Renal cortex interstitium (tissue), 11 donors: ENCODE results near the gene PCDHGA1. TPM values are rescaled to one million over a fixed set of nuclear protein-coding genes. Genes with fewer than 3 reads are reported as not detected.

ENCODE experiments used
- DNase-seq, 11 donors: peaks; one replicate each; pipeline ENCODE4 v3.0.0-alpha.2; 2013; ENCODE audit warnings: low read depth in 9 of 11, low spot score in 4 of 11; ENCODE audit errors: extremely low read depth in 1 of 11
- polyA plus RNA-seq, 3 donors: library from polyadenylated mRNA; unstranded; fragments of 120-200 nt; gene quantifications; one replicate each; pipeline ENCODE4 v1.2.1, GENCODE V29; 2013; ENCODE audit not compliant: insufficient read length in 3 of 3

PCDHGA1 gene
- polyA plus RNA-seq, 3 donors: 0.92 to 1.2 (median 1.0) TPM

DNA sequence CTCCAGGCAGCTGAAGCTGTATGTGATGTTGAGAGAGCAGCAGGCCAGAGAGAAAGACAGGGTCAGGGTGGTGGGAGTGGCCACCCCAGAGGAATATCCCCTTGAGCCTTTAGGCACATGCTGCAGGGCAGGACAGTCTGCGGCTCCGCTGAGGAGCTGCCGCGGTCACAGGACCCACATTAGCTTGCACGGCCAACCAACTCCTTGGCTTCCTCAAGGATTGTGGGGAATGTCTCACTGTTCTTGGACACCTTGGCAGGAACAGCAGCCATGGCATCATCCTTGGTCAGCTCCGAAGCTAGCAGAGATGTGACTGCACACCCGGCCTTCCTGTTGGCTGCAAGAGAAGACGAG lies 186.3 kb downstream of the PCDHGA1 start:
- DNase-seq: no peak

DNA sequence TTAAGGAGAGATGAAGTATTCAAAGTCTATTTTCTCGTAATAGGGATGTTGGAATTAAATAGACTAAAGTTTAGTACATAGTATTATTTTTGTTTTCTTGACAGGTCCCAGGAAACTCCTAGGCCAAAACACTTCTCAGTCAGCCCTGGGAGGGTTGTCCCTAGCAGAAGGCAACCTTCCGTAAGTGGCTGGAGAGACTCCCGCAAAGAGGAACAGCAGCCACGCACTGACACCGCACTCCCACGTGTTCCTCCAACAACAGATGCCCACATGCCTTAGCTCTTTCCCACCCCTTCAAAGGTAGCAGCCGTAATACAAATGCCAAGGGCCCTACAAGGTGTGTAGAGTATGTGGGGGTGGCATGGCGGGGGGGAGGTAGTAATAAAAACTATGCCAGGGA lies 187.0 kb downstream of the PCDHGA1 start:
- DNase-seq: no peak

DNA sequence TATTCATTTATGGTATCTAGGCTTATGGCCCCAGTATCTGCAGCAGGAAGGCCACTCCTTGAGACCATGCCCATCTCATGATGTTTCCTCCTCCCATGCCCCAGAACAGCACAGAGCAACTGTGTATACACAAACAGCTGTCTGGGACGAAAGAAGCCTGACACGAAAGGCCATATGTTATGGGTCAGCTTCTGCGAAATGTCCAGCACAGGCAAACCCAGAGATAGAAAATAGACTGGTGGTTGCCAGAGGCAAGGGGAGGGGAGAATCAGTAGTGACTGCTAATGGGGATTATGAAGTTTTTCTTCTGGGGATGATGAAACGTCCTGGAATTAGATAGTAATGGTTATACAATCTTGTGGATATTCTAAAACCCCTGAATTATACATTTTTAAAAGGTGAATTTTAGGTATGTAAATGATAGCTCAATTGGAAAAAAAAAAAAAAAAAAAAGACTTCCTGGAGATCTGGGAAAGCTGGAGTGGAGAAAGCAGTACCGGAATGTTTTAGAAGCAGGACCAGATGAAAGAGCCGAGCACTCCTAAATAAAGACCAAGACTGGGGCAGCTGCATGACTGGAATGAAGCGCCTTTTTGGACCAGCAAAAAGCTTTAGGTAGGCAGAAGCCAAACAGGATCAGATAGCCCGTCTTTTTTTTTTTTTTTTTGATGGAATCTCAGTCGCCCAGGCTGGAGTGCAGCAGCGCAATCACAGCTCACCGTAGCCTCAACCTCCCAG lies 187.7 kb downstream of the PCDHGA1 start:
- no peak for DNase-seq

DNA sequence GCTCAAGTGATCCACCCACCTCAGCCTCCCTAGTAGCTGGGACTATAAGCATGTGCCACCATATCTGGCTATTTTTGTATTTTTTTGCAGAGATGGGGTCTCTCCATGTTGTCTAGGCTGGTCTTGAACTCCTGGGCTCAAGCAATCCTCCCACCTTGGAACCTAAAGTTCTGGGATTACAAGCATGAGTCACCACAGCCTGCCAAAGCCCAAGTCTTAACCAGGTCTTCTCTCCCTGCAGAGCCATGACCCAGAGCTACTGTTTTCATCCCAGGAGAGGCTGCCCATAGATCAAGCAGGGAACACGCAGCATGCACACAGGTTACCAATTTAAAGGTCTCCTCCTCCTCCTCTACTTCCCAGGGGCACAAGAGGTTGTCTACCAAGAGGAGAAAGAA lies 188.3 kb downstream of the PCDHGA1 start:
- DNase-seq: no peak

DNA sequence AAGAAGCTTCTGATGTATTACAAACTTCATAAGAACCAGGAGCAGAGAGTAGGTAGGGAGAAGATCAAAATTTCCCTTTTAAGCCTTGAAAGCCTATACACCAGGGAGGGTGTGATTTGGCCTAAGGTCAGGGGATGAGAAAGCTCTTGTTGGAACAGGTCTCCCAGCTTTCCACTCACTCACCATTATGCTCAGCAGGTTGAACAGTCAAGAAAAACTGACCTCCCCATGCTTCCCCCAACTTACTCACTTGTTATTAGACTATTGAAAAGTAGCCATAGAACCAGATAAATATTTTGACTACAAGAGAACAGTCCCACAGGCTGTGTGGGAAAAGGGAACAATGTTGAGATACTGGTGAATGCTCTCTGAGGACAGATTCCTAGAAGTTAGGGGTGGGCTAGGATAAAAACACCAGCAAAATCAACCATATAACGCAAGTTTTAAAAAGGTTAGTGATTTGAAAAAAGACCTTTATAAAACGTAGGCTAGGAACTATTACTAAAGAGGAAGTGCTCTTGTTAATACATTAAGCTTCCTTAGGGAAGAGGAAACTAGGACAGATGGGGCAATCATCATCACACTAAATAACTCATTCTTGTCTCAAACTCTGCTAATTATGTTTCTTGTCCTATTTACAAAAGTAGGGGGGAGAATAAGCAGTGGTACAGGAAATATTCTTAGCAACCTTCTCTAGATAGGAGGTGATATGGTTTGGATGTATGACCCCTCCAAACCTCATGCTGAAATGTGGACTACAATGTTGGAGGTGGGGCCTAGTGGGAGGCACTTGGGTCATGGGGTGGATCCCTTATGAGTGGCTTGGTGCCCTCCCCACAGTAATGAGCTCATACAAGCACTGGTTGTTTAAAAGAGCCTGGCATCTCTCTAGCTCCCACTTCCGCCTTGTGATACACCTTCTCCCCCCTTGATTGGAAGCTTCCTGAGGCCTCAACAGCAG lies 189.6 kb downstream of the PCDHGA1 start:
- DNase-seq: no peak

DNA sequence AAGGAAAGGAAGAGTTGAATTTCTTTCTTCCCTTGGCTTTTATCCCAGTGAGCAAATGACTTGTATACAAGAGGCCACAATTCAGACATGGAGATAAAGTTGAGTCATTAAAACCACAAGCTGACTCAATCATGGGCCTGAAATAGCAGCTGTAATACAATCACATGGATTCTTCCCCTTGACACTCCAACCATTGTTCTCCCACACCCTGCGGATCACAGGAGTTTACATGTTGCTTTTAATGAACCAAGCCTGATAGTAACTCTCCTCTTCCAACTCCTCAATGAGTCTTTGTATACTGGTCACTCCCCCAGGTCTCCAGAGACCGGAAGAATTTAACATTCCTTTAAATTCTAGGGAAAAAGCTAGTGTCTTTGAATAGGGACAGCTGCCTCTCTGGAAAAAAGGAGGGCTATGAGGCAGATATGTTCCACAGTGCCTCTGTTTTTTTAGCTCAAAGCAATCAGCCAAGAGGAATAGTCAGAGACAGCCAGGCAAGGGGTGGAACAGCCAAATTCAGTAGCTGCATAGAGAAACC lies 191.0 kb downstream of the PCDHGA1 start:
- DNase-seq: peak in 6 of 11 donors; percentile 45 to 81 (median 65)

DNA sequence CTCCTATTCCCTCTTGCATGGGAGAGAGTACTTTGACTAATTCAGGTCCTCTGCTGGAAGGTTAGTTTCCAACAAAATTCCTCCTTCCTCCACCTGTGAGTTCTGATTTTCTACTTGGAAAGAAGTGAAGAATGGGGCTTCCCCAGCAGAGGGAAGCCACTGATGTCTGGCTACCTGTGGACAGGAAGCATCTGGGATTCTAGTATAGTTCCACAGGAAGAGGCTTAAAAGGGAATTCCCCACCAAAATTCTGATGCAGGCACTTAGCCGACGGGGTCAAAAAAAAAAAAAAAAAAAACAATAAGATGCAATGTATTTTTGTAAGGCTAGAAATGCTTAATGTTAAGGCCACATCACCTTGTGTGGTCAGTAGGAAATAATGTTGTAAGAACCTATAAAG lies 192.0 kb downstream of the PCDHGA1 start:
- no peak for DNase-seq

DNA sequence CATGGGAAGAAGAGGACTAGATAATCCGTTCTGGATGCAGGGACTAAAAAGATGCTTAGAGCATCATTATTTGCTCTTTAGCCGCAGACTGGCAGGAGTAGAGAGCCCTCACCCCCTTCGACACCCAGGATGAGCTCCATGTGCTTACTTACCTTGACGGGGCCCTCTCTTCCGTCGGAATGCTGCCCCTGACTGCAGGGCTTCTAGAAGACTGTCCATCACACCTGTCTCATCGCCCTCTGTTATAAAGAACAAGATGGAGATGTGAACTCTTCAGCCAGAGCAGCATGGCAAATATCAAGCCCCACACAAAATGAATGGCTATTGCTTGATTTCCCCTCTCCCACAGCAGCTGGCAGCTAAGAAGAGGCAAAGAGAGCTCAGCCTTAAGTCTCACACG lies 193.7 kb downstream of the PCDHGA1 start:
- DNase-seq: no peak

DNA sequence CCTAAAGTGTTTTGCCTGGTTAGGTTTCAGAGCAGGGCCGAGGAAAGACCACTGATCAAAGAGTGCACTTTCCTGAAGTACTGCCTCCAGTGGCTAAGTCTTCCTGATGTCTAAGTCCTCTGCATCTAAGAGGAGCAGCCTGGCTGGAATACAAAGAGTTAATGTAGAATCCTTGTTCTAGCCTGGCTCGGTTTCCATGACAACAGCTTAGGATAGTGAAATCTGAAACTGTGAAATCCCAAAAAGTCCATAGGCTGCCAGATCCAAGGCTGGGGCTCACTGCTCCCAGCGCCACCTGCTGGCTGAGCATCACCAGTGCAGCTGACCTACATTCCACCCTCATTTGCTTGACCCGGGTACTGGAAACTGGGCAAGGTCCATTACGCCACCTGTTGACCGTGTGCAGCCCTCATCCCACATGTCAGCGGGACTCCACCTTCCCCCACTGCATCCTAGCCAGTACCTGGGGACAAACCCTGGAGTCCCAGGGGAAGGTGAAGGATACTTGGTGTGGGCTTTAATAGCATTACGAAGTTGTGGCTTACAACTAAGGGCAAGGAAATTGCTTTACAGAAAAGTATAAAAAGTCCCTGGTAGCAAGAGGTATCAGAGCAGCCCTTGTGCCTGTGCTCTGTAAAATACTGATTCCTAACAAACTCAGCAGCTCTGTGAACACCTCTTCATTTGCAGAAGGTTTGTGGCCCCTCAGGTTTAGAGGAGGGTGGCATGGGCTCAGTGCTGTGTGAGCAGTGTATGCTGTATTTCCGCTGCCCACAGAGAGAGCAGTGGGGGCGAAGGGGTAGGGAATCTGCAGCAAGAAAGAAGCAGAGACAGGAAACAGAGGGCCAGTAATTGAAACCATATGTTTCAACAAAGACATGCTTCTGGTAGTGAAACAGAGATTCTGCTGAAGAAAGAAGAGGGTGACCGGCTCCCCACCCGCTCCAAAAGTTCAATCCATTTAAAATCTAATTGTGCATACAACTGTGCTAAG lies 194.6 kb downstream of the PCDHGA1 start:
- peak; percentile 92 to 98 (median 95) for DNase-seq

DNA sequence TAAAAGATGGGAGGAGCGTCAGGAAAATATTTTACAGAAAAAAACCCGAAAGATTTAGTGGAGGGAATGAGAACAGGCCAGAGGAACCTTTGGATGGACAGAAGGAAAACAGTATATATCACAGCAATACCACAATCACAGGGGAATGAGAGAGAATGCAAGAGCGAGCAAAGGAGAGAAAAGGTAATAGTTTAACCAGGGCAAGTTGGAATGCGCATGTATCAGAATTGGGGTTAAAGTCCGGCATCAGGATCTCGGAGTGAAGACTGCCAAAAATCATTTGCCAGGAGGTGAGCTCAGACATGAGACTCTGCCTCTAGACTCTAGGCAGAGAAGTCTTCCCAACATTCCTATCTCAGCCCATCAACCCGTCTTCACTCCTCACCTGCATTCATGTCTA lies 195.3 kb downstream of the PCDHGA1 start:
- DNase-seq: no peak

DNA sequence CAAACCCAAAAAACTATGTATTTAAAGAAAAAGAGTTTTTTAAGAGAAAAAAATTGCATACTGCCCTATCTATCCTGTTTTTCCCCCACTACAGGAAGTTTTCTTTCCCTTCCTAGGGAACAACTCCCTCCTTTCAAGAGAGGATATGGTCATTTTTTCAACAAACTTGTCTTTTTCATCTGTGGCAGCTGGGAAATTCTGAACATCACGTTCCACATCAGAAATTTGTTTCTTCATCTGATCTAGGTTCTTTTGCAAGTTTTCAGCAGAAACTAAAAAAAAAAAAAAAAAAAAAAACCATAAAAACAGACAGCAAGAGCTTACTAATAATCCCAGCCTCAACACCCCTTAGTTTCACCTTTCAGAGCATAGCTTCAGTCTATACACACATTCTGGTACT lies 197.1 kb downstream of the PCDHGA1 start:
- DNase-seq: no peak

DNA sequence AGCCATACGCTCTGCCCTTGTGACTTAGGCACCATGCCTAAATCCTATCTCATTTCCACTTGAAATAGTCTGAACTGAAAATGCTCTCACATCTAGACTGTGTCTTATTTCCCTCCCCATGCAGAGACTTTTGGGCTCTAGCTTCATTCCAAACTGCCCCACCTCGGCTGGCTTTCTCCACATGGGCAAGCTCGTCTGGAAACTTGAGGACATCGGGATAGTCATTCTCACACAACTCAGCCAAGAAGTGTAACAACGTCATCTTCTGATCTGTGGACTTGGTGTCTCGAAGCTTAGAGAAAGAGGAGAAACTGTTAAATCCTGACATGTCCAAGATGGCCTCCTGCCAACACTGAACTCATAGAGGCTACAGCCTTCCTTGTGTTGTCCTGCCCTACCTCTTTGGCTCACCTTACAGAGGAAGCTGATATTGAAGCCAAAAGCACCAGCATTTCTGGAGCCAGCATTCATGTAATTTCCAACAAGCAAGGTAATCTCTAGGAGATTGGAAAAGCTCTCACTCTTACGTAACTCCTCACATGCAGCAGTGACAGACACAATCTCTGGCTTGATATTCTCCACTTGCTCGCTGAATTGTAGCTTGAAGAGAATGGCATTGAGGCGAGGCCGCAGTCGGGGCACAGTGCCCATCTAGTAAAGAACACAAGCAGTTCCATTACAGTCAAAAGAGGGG lies 198.1 kb downstream of the PCDHGA1 start:
- no peak for DNase-seq

DNA sequence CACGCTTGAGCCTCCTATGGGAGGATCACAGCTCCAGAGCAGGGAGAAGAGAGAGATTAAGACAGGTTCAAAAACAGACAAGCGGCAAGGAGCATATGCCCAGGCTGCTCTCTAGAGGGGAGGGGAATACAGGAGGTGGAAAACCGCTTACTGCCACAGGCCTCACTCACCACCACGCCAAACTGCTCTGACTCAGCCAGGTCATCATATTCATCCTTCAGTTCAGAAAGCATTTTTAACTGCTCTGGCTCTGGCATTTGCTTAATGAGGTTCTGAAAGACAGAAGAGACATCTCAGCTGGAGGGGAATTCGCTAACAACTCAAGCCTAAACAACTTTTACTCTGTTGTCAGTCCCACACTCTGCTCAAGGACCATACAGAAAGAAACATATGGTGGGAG lies 198.7 kb downstream of the PCDHGA1 start:
- no peak for DNase-seq

DNA sequence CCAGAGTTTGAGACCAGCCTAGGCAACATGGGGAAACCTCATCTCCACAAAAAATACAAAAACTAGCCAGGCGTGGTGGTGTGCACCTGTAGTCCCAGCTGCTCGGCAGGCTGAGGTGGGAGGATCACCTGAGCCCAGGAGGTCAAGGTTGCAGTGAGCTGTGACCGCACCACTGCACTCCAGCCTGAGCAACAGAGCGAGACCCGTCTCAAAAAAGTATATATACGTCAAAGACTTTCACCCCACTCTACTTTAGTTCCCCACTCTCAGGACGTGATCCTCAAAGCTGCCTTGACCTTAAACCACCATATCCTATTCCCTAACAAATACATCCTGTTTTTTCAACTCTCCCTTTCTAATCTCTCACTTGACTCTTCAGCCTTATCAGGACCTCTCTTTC lies 199.6 kb downstream of the PCDHGA1 start:
- no peak for DNase-seq

DNA sequence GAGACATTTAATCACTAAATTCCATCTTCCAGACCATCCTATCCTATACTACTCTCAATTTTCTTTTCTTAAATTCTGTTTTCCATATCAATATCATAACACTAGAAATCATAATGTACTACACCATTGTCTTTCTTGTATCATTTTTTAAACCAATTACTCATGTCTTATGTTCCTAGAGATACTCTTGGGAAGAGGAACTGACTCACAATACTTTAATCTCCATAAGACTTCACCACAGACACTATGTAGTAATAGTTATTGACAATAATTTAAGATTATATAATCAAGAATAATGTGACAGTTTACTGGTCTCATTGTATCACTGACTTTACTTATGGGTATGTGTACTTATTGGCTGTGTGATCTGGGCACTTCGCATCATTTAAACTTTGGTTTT lies 202.4 kb downstream of the PCDHGA1 start:
- DNase-seq: no peak

DNA sequence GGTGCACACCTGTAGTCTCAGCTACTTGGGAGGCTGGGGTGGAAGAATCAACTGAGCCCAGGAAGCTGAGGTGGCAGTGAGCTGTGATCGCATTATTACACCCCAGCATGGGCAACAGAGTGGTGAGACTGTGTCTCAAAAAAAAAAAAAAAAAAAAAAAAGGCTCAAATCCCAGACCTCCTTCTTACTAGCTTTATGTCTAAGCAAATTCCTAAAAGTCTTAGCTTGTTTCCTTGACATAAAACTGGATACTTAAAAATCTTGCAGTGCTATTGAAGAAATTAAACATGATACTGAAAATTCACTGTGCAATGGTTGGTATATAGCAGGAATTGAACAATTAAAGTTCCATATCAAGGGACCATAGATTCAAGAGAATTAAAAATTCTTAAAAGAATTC lies 203.6 kb downstream of the PCDHGA1 start:
- DNase-seq: no peak

DNA sequence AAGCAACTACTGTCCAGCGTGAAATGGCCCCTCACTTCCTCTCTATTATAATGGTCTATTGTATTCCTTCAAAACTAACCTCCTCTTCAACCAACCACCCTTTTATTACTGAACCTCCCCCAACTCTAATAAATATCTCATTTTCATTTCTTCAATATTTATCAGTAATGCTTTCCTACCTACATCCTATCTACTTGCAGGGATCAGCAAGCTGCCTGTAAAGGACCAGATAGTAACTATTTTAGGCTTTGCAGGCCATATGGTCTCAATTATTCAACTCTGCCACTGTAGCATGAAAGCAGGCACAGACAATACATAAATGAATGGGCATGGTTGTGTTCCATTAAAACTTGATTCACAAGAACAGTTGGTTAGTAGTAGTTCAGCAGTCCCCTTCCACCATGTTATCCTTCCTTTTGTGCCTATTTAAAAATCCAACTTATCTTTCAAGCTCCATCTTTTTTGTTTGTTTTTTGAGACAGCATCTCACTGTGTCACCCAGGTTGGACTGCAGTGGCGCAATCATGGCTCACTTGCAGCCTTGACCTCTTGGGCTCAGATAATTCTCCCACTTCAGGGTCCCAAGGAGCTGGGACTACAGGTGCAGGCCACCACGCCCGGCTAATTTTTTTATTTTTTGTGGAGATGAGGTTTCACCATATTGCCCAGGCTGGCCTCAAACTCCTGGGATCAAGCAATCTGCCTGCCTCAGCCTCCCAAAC lies 204.3 kb downstream of the PCDHGA1 start:
- no peak for DNase-seq

DNA sequence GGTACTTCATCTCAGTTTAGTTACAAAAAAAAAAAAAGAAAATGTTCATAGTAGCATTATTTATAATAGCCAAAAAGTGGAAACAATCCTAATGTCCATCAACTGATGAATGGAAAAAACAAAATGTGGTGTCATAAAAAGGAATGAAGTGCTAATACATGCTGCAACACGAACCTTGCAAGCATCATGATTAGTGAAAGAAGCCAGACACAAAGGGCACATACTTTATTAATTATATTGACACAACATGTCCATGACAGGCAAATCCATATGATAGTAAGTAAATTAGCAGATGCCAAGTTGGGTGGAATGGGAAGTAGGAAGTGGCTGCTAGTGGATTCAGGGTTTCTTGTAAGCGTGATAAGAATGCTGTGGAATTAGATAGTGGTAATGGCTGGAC lies 212.7 kb downstream of the PCDHGA1 start:
- no peak for DNase-seq
